Neural cell (in vitro differentiated cells): ENCODE measurements around the gene CRYGS. TPM values are rescaled to one million over a fixed set of nuclear protein-coding genes. Genes with fewer than 3 reads are reported as not detected.
A peak's percentile ranks its signal among the peaks of the same experiment; 100 is the strongest.
"Not testable (repeated sequence)": the region's sequence is repeated elsewhere in the genome, so short reads cannot be mapped to it uniquely, and the experiment has no call there.

Experiments used
- H2AFZ ChIP-seq: fragments of 200-600, 300-800 bp; sonication (generic), shearing (Covaris generic); 2 replicates; pipeline ENCODE4 v1.6.0; 2014; ENCODE audit warnings: low read depth, mild to moderate bottlenecking, antibody characterized with exemption, low read length, moderate library complexity
- H3F3A ChIP-seq: fragments of 200-600 bp; shearing (Covaris generic); 2 replicates; pipeline ENCODE4 v1.6.1; 2016; ENCODE audit warnings: mild to moderate bottlenecking, moderate library complexity, mixed read lengths, antibody characterized with exemption, low read length; ENCODE audit not compliant: insufficient read depth, poor library complexity, severe bottlenecking
- H3K27ac ChIP-seq: fragments of 200-600, 300-800 bp; sonication (generic), shearing (Covaris generic); 2 replicates; pipeline ENCODE4 v1.5.1; 2014; ENCODE audit warnings: mild to moderate bottlenecking, low read length, moderate library complexity
- H3K27me3 ChIP-seq: fragments of 300-800, 200-600 bp; sonication (generic), shearing (Covaris generic); 2 replicates; pipeline ENCODE4 v1.6.0; 2014; ENCODE audit warnings: mild to moderate bottlenecking, low read depth, low read length, moderate library complexity; ENCODE audit not compliant: insufficient read depth
- H3K36me3 ChIP-seq: fragments of 300-800, 200-600 bp; sonication (generic), shearing (Covaris generic); 2 replicates; pipeline ENCODE4 v1.5.1; 2014; ENCODE audit warnings: mild to moderate bottlenecking, antibody characterized with exemption, low read length, moderate library complexity; ENCODE audit not compliant: insufficient read depth
- H3K4me2 ChIP-seq: fragments of 300-800, 200-600 bp; sonication (generic), shearing (Covaris generic); 2 replicates; pipeline ENCODE4 v1.6.0; 2014; ENCODE audit warnings: mild to moderate bottlenecking, low read length
- H3K4me3 ChIP-seq: fragments of 300-800, 200-600 bp; sonication (generic), shearing (Covaris generic); 2 replicates; pipeline ENCODE4 v1.5.1; 2014; ENCODE audit warnings: mild to moderate bottlenecking, low read length, moderate library complexity
- H3K79me2 ChIP-seq: fragments of 200-600 bp; shearing (Covaris generic); replicated peaks from 2 replicates; pipeline ENCODE4 v1.6.0; 2014; ENCODE audit warnings: mild to moderate bottlenecking, low read length, moderate library complexity; ENCODE audit not compliant: insufficient read depth
- H3K9ac ChIP-seq: fragments of 300-800, 200-600 bp; sonication (generic), shearing (Covaris generic); 2 replicates; pipeline ENCODE4 v1.6.1; 2016; ENCODE audit warnings: mild to moderate bottlenecking, low read length, mixed read lengths
- H3K9me2 ChIP-seq: fragments of 200-600 bp; shearing (Covaris generic); 2 replicates; pipeline ENCODE4 v1.6.1; 2016; ENCODE audit warnings: mild to moderate bottlenecking, low read length, mixed read lengths; ENCODE audit not compliant: insufficient read depth
- H3K9me3 ChIP-seq: fragments of 200-600, 300-800 bp; sonication (generic), shearing (Covaris generic); 2 replicates; pipeline ENCODE4 v1.6.1; 2016; ENCODE audit warnings: mild to moderate bottlenecking, mixed run types, low read length, moderate library complexity, mixed read lengths
- H4K20me1 ChIP-seq: fragments of 200-600 bp; shearing (Covaris generic); 2 replicates; pipeline ENCODE4 v1.6.1; 2016; ENCODE audit warnings: mild to moderate bottlenecking, mixed run types; ENCODE audit not compliant: insufficient read depth
- CTCF ChIP-seq: fragments of 450-650 bp; IDR thresholded peaks from 2 replicates; pipeline ENCODE4 v1.5.1; 2014; ENCODE audit warnings: antibody characterized with exemption, mild to moderate bottlenecking, moderate library complexity; ENCODE audit not compliant: poor library complexity, severe bottlenecking
- EP300 ChIP-seq: fragments of 450-650 bp; conservative IDR thresholded peaks from 2 replicates; pipeline ENCODE4 v1.6.1; 2014; ENCODE audit warnings: antibody characterized with exemption, mild to moderate bottlenecking, moderate library complexity; ENCODE audit not compliant: poor library complexity, severe bottlenecking
- EZH2 ChIP-seq: fragments of 200-600, 300-800 bp; shearing (Covaris generic), sonication (generic); IDR thresholded peaks from 2 replicates; pipeline ENCODE4 v1.6.1; 2014; ENCODE audit warnings: antibody characterized with exemption, low read length, borderline replicate concordance, mild to moderate bottlenecking; ENCODE audit not compliant: insufficient read depth, poor library complexity, severe bottlenecking
- MXI1 ChIP-seq: fragments of 450-650 bp; conservative IDR thresholded peaks from 2 replicates; pipeline ENCODE4 v1.6.1; 2014; ENCODE audit warnings: antibody characterized with exemption, mild to moderate bottlenecking; ENCODE audit not compliant: poor library complexity, severe bottlenecking
- POLR2AphosphoS5 ChIP-seq: IDR thresholded peaks from 2 replicates; pipeline ENCODE4 v1.6.1; 2012
- RAD21 ChIP-seq: fragments of 450-650 bp; conservative IDR thresholded peaks from 2 replicates; pipeline ENCODE4 v1.6.1; 2014; ENCODE audit warnings: antibody characterized with exemption, mild to moderate bottlenecking, moderate library complexity
- REST ChIP-seq: IDR thresholded peaks from 2 replicates; pipeline ENCODE4 v1.6.1; 2012; ENCODE audit warnings: borderline replicate concordance
- SMC3 ChIP-seq: fragments of 450-650 bp; conservative IDR thresholded peaks from 2 replicates; pipeline ENCODE4 v1.6.1; 2014; ENCODE audit warnings: antibody characterized with exemption, mild to moderate bottlenecking, moderate library complexity; ENCODE audit not compliant: poor library complexity
- TAF1 ChIP-seq: IDR thresholded peaks from 2 replicates; pipeline ENCODE4 v1.6.1; 2012; ENCODE audit warnings: low read depth
- polyA plus RNA-seq: library from polyadenylated mRNA; depleted of rRNA; stranded (reverse); fragments of >200 nt; gene quantifications from 2 replicates; pipeline ENCODE4 v1.2.3, GENCODE V29; 2014

Gene CRYGS
- polyA plus RNA-seq, 1 donor from 2014 or later, result 7.7 TPM

- TF ChIP-seq SMC3 (no peak), REST (no peak)
- Histone ChIP-seq H3K27ac (peak overlapping the region; percentile 58), H3F3A (no peaks in the 10 kb centered on the region), H3K4me2 (peak overlapping the region; percentile 77), H2AFZ (peak overlapping the region; percentile 17), H3K27me3 (no peaks in the 10 kb centered on the region), H4K20me1 (no peaks in the 10 kb centered on the region), H3K36me3 (no peaks in the 10 kb centered on the region), H3K9ac (peak overlapping the region; percentile 61), H3K79me2 (peaks cover 15% of the 10 kb centered on the region), H3K4me3 (peak overlapping the region; percentile 81), H3K9me2 (no peaks in the 10 kb centered on the region), H3K9me3 (no peaks in the 10 kb centered on the region)
Measured at GRCh38 chr3:186569779-186570095, 25.6 kb upstream of the CRYGS start.

- H3K9me3 ChIP-seq, H3K36me3 ChIP-seq, H4K20me1 ChIP-seq, H3K27me3 ChIP-seq, H3K27ac ChIP-seq, H3F3A ChIP-seq, H2AFZ ChIP-seq, H3K9me2 ChIP-seq: not testable (repeated sequence)
- Histone ChIP-seq H3K79me2 (peaks cover 15% of the 10 kb centered on the region), H3K4me3 (peak overlapping the region; percentile 81), H3K9ac (peak overlapping the region; percentile 61), H3K4me2 (peak overlapping the region; percentile 77)
Measured at GRCh38 chr3:186569361-186569760, 25.2 kb upstream of the CRYGS start.

GRCh38 chr3:186567072-186567921 is 23.1 kb upstream of the CRYGS start, which contains the start of gene TBCCD1:
TBCCD1 (minus strand) TSS chr3:186567339; CDS start chr3:186564329, 3,010 bp downstream.
- Histone ChIP-seq H4K20me1 (no peaks in the 10 kb centered on the region), H3K9ac (peak within 1 kb of the TSS; percentile 82), H3K9me3 (no peaks in the 10 kb centered on the region), H3K27ac (peak within 1 kb of the TSS; percentile 68), H3K9me2 (no peaks in the 10 kb centered on the region), H3K4me2 (peak within 1 kb of the TSS; percentile 83), H3K27me3 (no peaks in the 10 kb centered on the region), H3K79me2 (peaks cover 15% of the 10 kb centered on the region), H3F3A (no peaks in the 10 kb centered on the region), H2AFZ (peak within 1 kb of the TSS; percentile 84), H3K36me3 (no peaks in the 10 kb centered on the region), H3K4me3 (peak within 1 kb of the TSS; percentile 88)
- peak; percentile 53 for TF ChIP-seq SMC3
- no peak for TF ChIP-seq RAD21
- no peak for TF ChIP-seq CTCF
- TF ChIP-seq TAF1, result peak; percentile 95
- TF ChIP-seq EP300, result peak; percentile 54
- peak; percentile 79 for TF ChIP-seq POLR2AphosphoS5
- peak; percentile 79 for TF ChIP-seq MXI1
- TF ChIP-seq REST, result peak; percentile 79
- TF ChIP-seq EZH2, result no peak
